Thyroid gland (tissue), 4 donors: ENCODE results near the gene RGMB. TPM values are rescaled to one million over a fixed set of nuclear protein-coding genes. Genes with fewer than 3 reads are reported as not detected.
A peak's percentile ranks its signal among the peaks of the same experiment; 100 is the strongest.

ENCODE experiments used
- DNase-seq, 2 donors: peaks; one replicate each; pipeline ENCODE4 v3.0.0-alpha.2; 2019
- H3K27ac ChIP-seq, 3 donors: fragments of 200-600 bp; sonication (generic); 1 replicate in 2 of 3; 2 replicates in 1 of 3; pipeline ENCODE4 v1.5.1; 2016 to 2019; ENCODE audit warnings: mild to moderate bottlenecking in 1 of 3, moderate library complexity in 1 of 3
- H3K27me3 ChIP-seq: fragments of 200-600 bp; sonication (generic); one replicate; pipeline ENCODE4 v1.5.1; 2019
- H3K36me3 ChIP-seq, 2 donors: fragments of 200-600 bp; sonication (generic); one replicate each; pipeline ENCODE4 v1.5.1; 2016 to 2019
- H3K4me1 ChIP-seq, 2 donors: fragments of 200-600 bp; sonication (generic); one replicate each; pipeline ENCODE4 v1.5.1; 2017 to 2019
- H3K4me3 ChIP-seq, 3 donors: fragments of 200-600 bp; sonication (generic); replicated peaks in 1 of 3; 1 replicate in 2 of 3; 2 replicates in 1 of 3; pipeline ENCODE4 v1.5.1; 2016; ENCODE audit warnings: mild to moderate bottlenecking in 1 of 3
- H3K9me3 ChIP-seq: fragments of 200-600 bp; sonication (generic); one replicate; pipeline ENCODE4 v1.5.1; 2017
- CTCF ChIP-seq, 6 experiments: fragments of 200-600 bp in 3 of 6; fragments of 450-650 bp in 3 of 6; sonication (generic) in 3 of 6; IDR thresholded peaks; one replicate each; pipeline ENCODE4 v1.5.1; 2016 to 2019; ENCODE audit warnings: antibody characterized with exemption in 6 of 6, mild to moderate bottlenecking in 2 of 6, inconsistent platforms in 1 of 6, moderate library complexity in 1 of 6
- POLR2A ChIP-seq, 2 donors: fragments of 450-650 bp; IDR thresholded peaks; one replicate each; pipeline ENCODE4 v1.6.1; 2017; ENCODE audit warnings: antibody characterized with exemption in 2 of 2, mild to moderate bottlenecking in 2 of 2, moderate library complexity in 1 of 2
- WGBS, 2 donors: methylation state at CpG; one replicate each; pipeline ENCODE4 v1.1.5; 2017; 5-methylcytosine and 5-hydroxymethylcytosine counted together
- intact Hi-C: fragments of 100-400 bp; cut with DNase I; formaldehyde crosslinking; loops from one replicate; pipeline ENCODE4 v1.15.1; 2023
- total RNA-seq, 4 donors: library from RNA; depleted of rRNA; stranded (reverse); fragments of >200 nt; gene quantifications; one replicate each; pipeline ENCODE4 v1.2.3, GENCODE V29; 2016

RGMB gene
- total RNA-seq, 4 donors from 2014 or later, result 25.3 to 29.7 (median 27.5) TPM

DNA sequence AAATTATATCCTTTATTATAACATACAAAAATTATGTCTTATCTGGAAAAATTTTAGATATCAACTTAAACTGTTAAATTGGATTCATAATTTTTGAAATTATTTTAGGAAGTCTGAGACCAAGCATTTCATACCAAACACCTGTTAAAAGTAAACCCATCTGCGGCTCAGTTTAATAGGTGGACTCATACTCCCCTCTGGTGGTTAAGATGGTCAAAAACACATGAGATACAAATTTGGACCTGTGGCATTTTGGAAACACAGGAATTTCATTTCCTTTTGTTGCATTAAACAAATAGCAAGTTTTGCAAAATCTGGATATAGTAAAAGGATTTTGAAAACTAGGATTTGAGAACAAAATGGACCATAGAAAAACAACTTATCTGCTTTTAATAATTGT is 53.7 kb downstream of the RGMB start:
- Histone ChIP-seq H3K9me3 (no peaks in the 10 kb centered on the region), H3K4me3 (no peak overlapping the region), H3K27me3 (no peaks in the 10 kb centered on the region), H3K36me3 (no peaks in the 10 kb centered on the region), H3K27ac (no peak overlapping the region), H3K4me1 (no peaks in the 10 kb centered on the region)
- WGBS, 2 donors, result 21 to 22% methylated on average over 1 of the region's 1 CpG
- TF ChIP-seq POLR2A (IDR thresholded peaks at IDR 0.05) (no peak), CTCF (IDR thresholded peaks at IDR 0.05) (peak in 4 of 6 experiments; percentile 42 to 72 (median 59))
- no peak for DNase-seq
- intact Hi-C loops, result no loop called here

DNA sequence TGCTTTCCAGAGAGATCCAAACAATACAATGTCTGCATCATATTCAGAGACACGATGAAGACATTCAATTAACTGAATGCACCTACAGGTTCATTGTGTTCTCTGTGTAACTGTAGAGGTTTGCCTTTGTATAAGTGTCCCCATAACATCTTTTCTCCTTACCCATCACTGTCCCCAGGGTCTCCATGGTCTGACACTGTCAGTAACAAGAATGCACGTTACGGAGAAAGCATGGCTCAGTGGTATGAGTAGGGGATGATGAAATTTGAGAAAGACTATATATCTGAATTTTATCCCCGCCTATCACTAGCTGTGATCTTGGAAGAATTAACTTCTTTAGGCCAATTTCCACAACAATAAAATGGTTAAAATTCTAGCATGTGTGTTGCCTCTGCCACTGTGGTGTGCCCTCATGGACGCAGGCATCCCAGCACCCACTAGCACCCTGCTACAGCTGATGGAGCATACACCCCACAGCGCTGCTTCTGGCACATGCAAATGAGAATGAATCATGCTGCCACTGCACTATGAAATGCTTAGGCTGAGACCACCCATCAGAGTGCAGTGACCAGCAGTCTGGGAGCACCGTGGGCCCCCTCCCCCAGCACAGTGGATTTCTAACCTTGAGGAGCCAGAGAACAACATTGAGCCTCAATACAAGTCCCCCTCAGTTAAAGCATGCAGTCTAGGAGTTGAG is 54.3 kb downstream of the RGMB start:
- 72 to 76% methylated on average over 7 of the region's 7 CpGs for WGBS, 2 donors
- TF ChIP-seq POLR2A (IDR thresholded peaks at IDR 0.05) (no peak), CTCF (IDR thresholded peaks at IDR 0.05) (no peak)
- intact Hi-C loops, result no loop called here
- no peak for DNase-seq
- no peaks in the 10 kb centered on the region for H3K4me1 ChIP-seq
- H3K36me3 ChIP-seq, result no peaks in the 10 kb centered on the region
- H3K27ac ChIP-seq, result no peak overlapping the region
- no peak overlapping the region for H3K4me3 ChIP-seq
- no peaks in the 10 kb centered on the region for H3K27me3 ChIP-seq
- H3K9me3 ChIP-seq, result no peaks in the 10 kb centered on the region

DNA sequence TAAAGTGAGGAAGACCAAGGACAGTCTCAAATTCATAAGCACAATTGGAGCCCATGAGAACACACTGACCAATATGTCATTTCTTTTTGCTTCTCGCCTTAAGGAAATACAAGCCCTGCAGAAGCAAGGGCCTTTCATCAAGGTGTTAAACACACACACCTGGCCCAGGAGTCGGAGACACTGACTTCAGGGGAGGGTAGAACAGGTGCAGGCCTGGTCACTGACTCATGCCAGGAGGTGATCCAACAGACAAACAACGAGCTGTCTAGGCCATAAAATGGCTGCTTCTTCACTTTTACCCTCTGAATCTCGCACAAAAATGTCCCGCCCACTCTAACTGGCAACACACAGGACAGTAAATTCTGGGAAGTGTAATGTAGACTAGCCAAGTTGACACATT is 62.7 kb downstream of the RGMB start:
- WGBS, 2 donors, result 86 to 94% methylated on average over 5 of the region's 5 CpGs

GRCh38 chr5:98839469-98840383 is 66.3 kb downstream of the RGMB start:
- Histone ChIP-seq H3K9me3 (no peaks in the 10 kb centered on the region), H3K27ac (no peak overlapping the region), H3K4me1 (no peaks in the 10 kb centered on the region), H3K36me3 (no peaks in the 10 kb centered on the region), H3K4me3 (no peak overlapping the region), H3K27me3 (no peaks in the 10 kb centered on the region)
- WGBS, 2 donors, result 40 to 62% methylated on average over 27 to 28 of the region's 42 CpGs
- TF ChIP-seq POLR2A (IDR thresholded peaks at IDR 0.05), result no peak
- TF ChIP-seq CTCF (IDR thresholded peaks at IDR 0.05), result peak in 3 of 6 experiments; percentile 13 to 50 (median 18)
- intact Hi-C loops, result no loop called here
- peak in 1 of 2 donors; percentile 17 for DNase-seq

More for the DNA sequence above, 62.7 kb downstream of the RGMB start:
- TF ChIP-seq CTCF (IDR thresholded peaks at IDR 0.05), result no peak
- TF ChIP-seq POLR2A (IDR thresholded peaks at IDR 0.05), result no peak
- no peak overlapping the region for H3K27ac ChIP-seq
- H3K4me3 ChIP-seq, result no peak overlapping the region
- intact Hi-C loops, result no loop called here
- H3K4me1 ChIP-seq, result no peaks in the 10 kb centered on the region
- H3K9me3 ChIP-seq, result no peaks in the 10 kb centered on the region
- H3K27me3 ChIP-seq, result no peaks in the 10 kb centered on the region
- DNase-seq, result no peak
- no peaks in the 10 kb centered on the region for H3K36me3 ChIP-seq

DNA sequence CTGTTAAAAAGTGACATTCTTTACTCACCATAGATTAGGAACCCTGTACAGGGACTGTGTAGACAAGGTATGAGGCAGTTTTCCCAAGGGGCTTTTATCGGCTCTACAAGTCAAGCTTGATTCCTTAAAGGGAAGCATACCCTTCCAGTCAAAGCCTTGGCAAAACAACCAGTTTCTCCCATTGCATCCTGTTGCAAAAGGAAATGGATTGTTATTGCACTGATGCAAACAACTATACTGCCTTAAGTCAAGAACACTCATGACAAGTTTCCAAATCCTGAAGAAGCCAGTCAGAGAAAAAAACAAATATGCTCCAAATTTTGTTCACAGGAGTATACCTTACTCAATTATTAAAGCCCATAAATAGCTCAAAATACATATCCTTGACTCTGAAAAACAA is 67.5 kb downstream of the RGMB start:
- intact Hi-C loops, result no loop called here
- Histone ChIP-seq H3K4me3 (no peak overlapping the region), H3K27ac (no peak overlapping the region), H3K36me3 (no peaks in the 10 kb centered on the region), H3K9me3 (no peaks in the 10 kb centered on the region), H3K27me3 (no peaks in the 10 kb centered on the region), H3K4me1 (no peaks in the 10 kb centered on the region)
- no peak for TF ChIP-seq CTCF (IDR thresholded peaks at IDR 0.05)
- TF ChIP-seq POLR2A (IDR thresholded peaks at IDR 0.05), result no peak
- no peak for DNase-seq
- WGBS, 2 donors, result 56 to 94% methylated on average over 1 of the region's 1 CpG
